Fibroblast of gingiva (primary cell): ENCODE measurements around the gene MCM7.
"Not testable (repeated sequence)": the region's sequence is repeated elsewhere in the genome, so short reads cannot be mapped to it uniquely, and the experiment has no call there.

Source experiments
- DNase-seq: peaks from one replicate; pipeline ENCODE4 v3.0.0-alpha.2; 2011; ENCODE audit warnings: low read depth

MCM7 gene

DNA sequence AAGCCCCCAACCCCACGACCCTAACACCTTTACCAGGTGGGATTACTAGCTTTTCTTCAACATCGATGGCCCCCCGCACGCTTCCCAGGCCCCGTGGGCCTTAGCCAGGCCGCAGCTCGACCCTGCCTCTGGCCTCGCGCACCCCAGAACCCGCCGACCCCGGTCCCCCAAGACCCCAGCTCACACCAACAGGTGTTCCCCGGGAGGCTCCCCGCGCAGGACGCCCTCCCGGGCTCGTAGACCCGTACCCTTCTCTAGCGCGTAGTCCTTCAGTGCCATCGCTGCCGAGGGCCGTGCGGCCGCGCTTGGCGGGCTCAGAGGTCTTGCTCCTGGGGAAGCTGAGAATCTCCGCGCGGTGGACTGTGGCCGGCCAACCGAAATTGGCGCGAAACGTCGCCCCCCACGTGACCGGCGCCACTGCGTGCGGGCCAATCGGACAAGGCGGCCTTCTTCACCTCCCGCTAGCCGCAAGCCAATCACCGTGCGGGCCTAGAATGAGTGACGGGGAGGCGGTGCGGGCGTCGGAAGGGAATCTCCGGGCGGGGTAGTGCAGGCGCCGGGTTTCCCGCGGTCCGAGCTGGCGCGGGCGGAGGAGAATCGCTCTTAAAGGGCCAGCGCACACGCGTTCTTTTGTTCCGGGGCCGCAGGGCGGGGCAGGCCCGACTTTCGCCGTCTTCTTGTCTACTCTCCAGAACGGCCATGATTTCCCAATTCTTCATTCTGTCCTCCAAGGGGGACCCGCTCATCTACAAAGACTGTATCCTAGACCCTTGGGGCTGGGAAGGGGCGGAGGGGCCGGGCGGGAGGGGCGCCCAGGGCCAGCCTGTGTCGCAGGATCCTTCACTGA is at the start of gene MCM7, which contains the start of gene AP4M1:
Gene MCM7 (minus strand): TSS at position 382 of the 847 bp plus-strand sequence. CDS start 103 bp downstream, at position 279.
Gene AP4M1 (plus strand): TSS at position 628 of the 847 bp plus-strand sequence. CDS start 72 bp downstream, at position 700.
- peak; percentile 100 for DNase-seq

DNA sequence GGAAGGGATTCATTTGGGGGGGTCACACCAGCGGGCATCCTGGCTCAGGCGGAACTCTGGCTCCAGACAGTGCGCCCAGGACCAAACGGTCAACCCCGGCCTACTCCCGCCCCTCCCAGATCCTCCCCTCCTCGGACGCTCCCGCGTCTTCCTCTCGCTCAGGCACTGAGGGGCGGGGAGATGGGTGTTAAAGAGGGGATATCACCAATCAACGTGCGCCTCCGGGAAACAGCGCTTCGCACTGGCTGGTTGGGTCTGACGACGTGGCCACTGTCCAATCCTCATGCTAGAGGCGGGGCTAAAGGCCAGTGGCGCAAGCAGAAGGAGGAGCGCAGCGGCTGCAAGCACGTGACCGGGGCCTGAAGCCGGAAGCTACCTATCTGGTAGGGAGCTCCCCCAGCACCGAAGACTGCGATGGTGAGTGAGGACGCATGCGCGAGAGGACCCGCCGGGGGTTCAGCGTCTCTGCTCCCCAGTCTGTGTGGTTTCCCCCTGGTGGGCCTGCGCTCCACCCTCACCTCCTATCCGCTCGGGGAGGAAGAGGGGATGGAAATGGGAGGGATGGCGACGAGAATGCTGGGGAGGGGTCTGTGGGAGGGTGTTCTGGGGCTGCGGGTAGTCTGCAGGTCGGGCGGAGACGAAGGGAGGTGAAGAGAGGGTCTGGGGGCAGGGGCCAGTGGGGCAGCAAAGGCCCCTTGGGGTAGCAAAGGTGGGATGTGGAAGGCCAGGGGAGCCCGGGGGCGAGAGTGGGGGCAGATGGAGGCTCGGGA is 47.5 kb upstream of the MCM7 start, which contains the start of gene LAMTOR4:
Gene LAMTOR4 (plus strand): TSS at position 360 of the 770 bp plus-strand sequence. CDS start 55 bp downstream, at position 415.
- peak; percentile 99 for DNase-seq

DNA sequence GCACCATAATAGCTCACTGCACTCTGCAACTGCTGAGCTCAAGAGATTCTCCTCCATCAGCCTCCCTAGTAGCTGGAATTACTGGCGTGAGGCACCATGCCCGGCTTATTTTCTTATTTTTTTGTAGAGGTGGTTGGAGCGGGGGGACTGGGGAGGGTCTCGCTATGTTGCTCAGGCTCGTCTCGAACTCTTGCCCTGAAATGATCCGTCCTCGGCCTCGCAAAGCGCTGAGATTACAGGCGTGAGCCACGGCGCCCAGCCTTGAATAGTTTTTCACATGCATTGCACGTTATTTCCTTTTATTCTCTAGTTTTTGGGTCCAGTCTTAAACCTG is 47.0 kb upstream of the MCM7 start:
- DNase-seq = no peak

DNA sequence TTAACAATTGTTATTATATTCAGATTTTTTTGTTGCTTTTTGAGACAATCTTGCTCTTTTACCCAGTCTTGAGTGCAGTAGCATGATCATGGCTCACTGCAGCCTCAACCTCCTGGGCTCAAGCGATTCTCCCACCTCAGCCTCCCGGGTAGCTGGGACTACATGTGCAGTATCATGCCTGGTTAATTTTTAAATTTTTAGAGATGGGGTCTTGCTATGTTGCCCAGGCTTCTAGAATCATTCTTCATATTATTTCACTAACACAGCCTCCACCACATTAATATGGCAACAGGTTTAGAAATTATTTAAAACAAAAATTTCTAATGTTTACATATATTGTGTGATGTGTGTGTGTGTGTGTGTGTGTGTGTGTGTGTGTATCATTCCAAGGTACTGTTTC is 46.1 kb upstream of the MCM7 start:
- no peak for DNase-seq

DNA sequence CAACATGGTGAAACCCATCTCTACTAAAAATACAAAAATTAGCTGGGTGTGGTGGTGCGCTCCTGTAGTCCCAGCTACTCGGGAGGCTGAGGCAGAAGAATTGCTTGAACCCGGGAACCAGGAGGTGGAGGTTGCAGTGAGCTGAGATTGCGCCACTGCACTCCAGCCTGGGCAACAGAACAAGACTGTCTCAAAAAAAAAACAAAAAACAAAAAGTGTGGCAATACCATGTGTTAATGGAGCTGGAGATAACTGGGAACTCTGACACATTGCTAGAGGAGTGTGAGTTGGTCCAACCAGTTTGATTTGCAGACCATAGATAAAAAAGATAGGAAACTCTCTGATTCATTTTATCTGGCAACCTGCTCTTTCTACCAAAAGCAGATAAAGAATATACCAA is 45.2 kb upstream of the MCM7 start:
- peak; percentile 41 for DNase-seq

DNA sequence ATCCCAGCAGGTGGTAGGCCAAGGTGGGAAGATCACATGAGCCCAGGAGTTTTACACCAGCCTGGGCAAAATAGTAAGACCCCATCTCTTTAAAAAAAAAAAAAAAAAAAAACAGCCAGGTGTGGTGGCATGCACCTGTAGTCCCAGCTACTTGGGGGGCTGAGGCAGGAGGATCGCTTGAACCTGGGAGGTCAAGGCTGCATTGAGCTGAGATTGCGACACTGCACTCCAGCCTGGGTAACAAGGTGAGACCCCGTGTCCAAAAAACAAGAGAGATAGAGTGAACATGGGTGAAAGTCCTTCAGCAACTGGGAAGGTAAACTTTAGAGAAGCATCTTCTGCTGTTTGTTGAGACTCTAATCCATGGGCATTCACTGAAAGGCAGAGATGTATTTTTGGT is 41.3 kb upstream of the MCM7 start:
- no peak for DNase-seq

DNA sequence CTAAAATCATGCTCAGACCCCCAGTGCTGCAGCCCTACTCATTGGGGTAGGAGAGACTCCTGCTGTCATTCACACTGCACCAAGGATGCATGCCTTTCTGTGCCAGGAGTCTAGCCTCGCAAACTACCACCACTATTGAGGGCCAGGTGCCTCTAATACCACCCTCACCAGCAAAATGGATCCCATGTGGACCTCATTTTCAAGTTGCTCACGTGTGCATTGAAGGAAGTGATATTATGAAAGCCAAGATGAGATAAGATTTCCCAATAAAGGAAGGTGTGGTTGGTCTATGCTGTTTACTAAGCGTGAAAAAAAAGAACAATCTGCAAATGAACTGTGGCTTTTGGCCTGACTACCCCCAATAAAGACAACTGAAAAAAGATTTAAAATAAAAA is 40.4 kb upstream of the MCM7 start:
- DNase-seq = no peak

DNA sequence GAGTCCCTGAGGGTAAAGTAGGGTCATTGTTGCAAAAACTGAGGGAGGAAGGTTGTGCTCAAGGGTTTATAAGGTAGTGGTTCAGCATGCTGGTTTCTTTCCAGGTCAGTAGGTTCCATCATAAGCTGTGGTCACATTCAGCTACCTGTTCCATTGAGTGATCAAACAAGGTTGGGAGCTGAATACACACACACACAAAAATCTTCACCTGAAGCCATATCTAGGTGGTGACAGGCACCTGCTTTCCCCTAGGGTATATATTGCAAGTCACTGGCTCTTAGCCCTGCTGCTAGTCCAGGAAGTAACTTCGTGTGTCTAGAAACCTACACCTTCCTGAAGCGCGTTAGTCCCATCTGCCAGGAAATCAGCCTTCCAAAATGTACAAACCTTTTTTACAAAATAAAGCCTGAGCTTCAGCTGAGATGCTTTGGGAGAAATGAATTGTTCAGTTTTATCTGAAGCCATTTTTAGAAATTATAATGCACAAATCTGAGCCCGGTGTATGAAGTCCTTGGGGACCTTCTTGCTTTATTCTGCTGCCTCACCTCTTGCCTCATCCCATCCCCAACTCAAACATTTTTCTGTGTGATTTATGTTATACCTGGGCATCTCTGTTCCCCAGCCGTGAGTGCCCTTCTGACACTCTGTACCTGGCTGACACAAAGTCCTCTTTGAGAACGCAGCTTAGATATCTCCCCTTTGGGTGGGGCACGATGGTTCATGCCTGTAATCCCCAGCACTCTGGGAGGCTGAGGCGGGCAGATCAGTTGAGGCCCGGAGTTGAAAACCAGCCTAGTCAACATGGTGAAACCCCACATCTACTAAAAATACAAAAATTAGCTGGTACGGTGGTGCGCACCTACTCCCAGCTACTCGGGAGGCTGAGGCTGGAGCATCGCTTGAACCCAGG is 36.9 kb upstream of the MCM7 start:
- DNase-seq = no peak

DNA sequence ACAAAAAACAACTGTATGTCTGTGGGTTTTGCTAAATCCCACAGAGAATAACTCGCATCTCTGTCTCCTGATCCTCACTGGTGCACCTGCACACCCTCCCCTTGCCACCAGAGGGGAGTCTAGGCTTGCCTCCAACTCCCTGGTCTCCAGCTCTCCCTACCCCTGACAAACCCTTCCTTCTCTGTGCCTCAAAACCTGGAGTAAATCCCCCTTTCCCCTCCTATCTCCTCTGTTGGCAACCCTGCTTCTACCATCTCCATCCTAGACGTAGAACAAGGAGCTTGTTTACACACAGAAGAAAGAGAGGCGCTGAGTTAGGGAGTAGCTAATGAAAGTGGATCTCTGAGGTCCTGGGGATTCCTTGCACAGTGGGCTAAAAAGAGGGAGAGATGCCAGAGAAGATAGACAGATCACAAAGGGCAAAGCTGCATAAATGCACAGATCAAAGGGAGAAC is 31.5 kb upstream of the MCM7 start:
- peak; percentile 44 for DNase-seq

DNA sequence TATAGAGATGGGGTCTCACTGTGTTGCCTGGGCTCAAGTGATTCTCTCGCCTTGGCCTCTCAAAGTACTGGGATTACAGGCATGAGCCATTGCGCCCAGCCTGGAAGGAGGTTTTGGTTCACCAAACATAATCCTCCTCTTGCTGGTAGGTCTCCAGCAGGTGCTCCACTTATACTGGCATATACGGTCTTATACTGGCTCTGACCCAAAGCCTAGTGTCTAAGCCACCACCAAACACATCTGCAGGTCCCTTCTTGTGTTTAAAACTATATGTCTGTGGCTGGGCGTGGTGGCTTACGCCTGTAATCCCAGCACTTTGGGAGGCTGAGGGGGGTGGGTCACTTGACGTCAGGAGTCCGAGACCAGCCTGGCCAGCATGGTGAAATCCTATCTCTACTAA is 30.9 kb upstream of the MCM7 start:
- no peak for DNase-seq

DNA sequence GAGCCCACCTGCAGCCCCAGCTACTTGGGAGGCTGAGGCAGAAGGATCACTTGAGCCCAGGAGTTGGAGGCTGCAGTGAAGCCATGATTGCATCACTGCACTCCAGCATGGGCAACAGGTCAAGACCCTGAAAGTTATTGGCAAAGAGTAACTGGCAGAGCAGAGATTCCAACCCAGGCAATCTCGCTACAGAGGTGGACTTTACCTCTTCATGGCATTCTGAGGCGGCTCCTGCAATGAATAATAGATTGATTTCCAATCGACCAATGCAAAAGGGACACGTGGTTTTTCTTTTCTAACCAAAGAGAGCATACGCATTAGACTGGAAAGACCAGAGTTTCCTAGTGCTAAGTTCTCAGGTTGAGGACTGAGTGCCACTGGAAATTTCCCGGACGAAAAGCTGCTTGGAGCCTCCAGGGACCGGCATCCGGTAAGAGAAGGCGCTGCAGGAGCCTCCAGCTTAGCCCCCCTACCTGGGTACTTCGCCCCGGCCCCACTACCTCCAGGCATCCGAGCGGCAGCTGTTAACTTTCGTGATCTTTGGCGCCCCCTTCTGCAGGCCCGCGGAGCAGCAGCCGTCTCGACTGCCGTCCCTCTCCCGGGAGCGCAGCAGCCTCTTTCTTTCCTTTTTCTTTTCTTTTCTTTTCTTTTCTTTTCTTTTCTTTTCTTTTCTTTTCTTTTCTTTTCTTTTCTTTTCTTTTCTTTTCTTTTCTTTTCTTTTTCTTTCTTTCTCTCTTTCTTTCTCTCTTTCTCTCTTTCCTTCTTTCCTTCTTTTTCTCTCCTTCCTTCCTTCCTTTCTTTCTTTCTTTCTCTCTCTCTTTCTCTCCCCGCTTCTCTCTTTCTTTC is 29.6 kb upstream of the MCM7 start:
- DNase-seq = peak; percentile 18

DNA sequence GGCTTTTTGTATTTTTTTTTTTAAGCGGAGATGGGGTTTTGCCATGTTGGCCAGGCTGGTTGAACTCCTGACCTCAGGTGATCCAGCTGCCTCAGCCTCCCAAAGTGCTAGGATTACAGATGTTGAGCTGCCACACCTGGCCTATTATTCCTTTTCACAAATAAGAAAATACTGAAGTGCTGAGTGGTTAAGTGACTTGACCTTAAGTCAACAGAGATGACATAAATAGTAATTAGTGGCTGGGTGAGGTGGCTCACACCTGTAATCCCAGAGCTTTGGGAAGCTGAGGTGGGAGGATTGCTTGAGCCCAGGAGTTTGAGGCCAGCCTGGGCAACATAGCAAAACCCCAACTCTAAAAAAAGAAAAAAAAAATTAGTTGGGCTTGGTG is 29.0 kb upstream of the MCM7 start:
- not testable (repeated sequence) for DNase-seq

DNA sequence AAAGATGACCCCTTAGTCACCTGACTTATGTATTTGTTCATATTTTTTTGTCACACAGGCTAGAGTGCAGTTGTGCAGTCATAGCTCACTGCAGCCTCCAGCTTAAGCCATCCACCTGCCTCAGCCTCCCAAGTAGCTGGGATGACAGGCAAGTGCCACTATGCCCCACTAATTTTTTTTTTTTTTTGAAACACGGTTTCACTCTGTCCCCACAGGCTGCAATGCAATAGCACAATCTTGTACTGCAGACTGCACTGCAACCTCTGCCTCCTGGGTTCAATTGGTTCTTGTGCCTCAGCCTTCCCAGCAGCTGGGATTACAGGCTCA is 27.4 kb upstream of the MCM7 start:
- DNase-seq = no peak

DNA sequence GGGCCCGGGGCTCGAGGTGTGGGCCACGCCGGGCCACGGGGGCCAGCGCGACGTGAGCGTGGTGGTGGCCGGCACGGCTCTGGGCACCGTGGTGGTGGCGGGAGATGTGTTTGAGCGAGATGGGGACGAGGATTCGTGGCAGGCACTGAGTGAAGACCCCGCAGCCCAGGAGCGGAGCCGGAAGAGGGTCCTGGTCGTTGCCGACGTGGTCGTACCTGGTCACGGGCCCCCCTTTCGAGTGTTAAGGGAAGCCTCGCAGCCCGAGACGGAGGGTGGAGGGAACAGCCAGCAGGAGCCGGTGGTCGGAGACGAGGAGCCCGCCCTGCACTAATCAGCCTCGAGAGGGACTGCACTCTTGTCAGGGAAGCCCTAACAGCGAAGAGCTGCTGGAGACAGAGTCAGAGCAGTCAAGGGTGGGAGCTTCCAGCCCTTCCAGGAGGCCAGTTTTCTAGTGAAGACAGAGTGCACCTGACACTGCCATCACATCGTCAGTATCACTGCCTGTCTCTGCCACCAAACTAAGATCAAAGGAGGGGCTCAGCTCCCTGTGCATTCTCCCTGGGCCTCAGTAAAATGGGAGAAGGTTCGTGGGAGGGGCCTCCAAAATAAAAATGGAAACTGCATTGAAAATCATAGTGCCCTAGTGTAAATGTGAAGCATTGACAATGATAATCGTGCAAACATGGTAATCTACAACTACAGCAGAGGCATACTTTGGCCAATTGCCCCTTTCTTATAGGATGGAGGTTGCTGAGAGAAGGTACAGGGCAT is 26.9 kb upstream of the MCM7 start:
- no peak for DNase-seq

DNA sequence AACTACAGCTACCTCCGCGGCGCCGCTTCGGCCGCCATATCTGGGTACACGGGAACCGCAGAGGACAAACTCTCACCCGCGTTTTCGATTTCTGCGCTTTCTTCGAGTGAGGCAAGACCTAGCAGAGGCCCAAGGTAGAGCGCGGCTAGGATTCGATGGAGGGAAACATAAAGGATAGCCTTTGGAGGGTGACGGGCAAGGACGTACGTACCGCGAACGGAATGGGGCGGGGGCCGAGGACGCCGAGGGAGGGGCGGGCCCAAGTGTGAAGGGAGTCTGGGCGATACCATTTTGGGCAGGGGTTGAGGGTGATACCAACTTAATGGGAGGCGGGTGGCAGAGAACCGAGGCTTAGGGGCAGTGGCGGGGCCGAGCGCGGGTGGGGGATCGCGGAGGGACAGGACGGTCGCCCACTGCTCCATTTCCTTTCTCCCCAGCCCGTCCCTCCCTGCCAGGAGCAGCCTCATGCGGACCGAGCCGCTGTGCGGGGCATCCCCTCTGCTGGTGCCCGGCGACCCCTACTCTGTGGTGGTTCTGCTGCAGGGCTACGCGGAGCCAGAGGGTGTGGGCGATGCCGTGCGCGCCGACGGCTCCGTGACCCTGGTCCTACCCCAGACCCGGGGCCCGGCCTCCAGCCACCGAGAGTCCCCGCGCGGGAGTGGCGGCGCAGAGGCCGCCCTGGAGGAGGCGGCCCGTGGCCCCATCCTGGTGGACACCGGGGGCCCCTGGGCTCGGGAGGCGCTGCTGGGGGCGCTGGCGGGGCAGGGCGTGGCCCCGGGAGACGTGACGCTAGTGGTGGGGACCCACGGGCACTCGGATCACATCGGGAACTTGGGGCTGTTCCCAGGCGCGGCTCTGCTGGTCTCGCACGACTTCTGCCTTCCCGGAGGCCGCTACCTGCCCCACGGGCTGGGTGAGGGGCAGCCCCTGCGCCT is 26.0 kb upstream of the MCM7 start, which contains the start of gene MBLAC1:
Gene MBLAC1 (plus strand): TSS at position 37 of the 935 bp plus-strand sequence. CDS start 429 bp downstream, at position 466.
- peak; percentile 93 for DNase-seq

DNA sequence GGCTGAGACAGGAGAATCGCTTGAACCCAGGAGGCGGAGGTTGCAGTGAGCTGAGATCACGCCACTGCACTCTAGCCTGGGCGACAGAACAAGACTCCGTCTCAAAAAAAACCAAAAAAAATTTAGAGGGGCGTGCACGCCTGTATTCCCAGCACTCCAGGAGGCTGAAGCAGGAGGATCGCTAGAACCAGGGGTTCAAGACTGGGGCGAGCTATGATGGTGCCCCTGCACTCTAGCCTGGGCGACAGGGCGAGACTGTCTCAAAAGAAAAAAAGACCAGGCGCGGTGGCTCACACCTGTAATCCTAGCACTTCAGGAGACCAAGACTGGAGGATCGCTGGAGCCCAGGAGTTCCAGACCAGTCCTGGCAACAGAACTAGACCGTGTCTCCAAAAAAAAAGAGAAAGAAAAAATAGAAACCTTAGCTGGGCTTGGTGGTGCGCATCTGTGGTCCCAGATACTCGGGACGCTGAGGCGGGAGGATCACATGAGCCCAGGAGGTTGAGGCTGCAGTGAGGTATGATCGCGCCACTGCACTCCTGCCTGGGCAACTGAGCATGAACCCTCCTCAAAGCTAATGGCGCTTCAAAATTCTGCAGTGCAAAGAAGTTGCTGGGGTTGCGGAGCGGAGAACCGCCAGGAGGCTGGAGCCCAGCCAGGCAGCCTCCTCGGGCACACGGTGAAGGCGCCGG is 25.2 kb upstream of the MCM7 start:
- DNase-seq = no peak

DNA sequence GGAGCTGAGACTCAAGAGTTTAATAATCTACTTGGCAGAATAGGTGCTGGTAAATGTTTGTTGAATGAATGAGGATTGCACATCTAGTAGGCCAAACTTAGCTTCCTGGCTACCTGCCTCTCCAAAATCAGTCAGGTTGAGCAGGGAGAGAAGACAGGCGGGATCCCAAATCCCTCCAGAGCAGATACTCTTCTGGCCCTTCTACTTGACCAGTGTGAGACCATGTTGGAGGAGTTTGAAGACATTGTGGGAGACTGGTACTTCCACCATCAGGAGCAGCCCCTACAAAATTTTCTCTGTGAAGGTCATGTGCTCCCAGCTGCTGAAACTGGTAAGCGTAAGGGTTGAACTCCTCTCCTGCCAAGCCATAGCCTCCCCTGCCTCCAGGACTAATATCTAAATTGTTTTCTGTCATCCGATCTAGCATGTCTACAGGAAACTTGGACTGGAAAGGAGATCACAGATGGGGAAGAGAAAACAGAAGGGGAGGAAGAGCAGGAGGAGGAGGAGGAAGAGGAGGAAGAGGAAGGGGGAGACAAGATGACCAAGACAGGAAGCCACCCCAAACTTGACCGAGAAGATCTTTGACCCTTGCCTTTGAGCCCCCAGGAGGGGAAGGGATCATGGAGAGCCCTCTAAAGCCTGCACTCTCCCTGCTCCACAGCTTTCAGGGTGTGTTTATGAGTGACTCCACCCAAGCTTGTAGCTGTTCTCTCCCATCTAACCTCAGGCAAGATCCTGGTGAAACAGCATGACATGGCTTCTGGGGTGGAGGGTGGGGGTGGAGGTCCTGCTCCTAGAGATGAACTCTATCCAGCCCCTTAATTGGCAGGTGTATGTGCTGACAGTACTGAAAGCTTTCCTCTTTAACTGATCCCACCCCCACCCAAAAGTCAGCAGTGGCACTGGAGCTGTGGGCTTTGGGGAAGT is 23.4 kb upstream of the MCM7 start:
- no peak for DNase-seq
